GM21390 (cell line): ENCODE measurements around the gene PITPNC1.

ENCODE experiments used
- ATAC-seq: cut with Tn5 transposase; IDR thresholded peaks from one replicate; pipeline ENCODE4 v1.9.1; 2021; ENCODE audit not compliant: unreplicated experiment

Gene PITPNC1

GRCh38 chr17:67542219-67543114 is 165.4 kb downstream of the PITPNC1 start:
- ATAC-seq = no peak

GRCh38 chr17:67544364-67544955 is 167.4 kb downstream of the PITPNC1 start:
- ATAC-seq = no peak

GRCh38 chr17:67546578-67547527 is 169.8 kb downstream of the PITPNC1 start:
- ATAC-seq = peak; percentile 97

GRCh38 chr17:67548693-67549092 is 171.6 kb downstream of the PITPNC1 start:
- ATAC-seq = no peak

- no peak for ATAC-seq
These were observed 172.7 kb downstream of the PITPNC1 start for GRCh38 chr17:67549820-67550219.

- ATAC-seq = no peak
These were observed 177.6 kb downstream of the PITPNC1 start for GRCh38 chr17:67554634-67555033.

- no peak for ATAC-seq
These were observed 178.8 kb downstream of the PITPNC1 start for GRCh38 chr17:67555855-67556254.

GRCh38 chr17:67557052-67557845 is 180.2 kb downstream of the PITPNC1 start:
- ATAC-seq = no peak

GRCh38 chr17:67557921-67558320 is 180.8 kb downstream of the PITPNC1 start:
- no peak for ATAC-seq

GRCh38 chr17:67558740-67559380 is 181.8 kb downstream of the PITPNC1 start:
- no peak for ATAC-seq

- no peak for ATAC-seq
These were observed 182.4 kb downstream of the PITPNC1 start for GRCh38 chr17:67559381-67559966.

GRCh38 chr17:67562005-67562404 is 184.9 kb downstream of the PITPNC1 start:
- ATAC-seq = no peak

- ATAC-seq = no peak
These were observed 186.7 kb downstream of the PITPNC1 start for GRCh38 chr17:67563692-67564228.

GRCh38 chr17:67565068-67565467 is 188.0 kb downstream of the PITPNC1 start:
- ATAC-seq = no peak

- no peak for ATAC-seq
These were observed 189.6 kb downstream of the PITPNC1 start for GRCh38 chr17:67566656-67567055.

- no peak for ATAC-seq
These were observed 192.0 kb downstream of the PITPNC1 start for GRCh38 chr17:67569015-67569451.

GRCh38 chr17:67569873-67570272 is 192.8 kb downstream of the PITPNC1 start:
- ATAC-seq = peak; percentile 36

GRCh38 chr17:67570797-67571196 is 193.7 kb downstream of the PITPNC1 start:
- ATAC-seq = no peak

GRCh38 chr17:67571478-67571877 is 194.4 kb downstream of the PITPNC1 start:
- no peak for ATAC-seq
